ENCODE measurements around the gene ELF5. TPM values are rescaled to one million over a fixed set of nuclear protein-coding genes. Genes with fewer than 3 reads are reported as not detected.

Gene ELF5
- total and polyA plus RNA-seq, 4 donors: 0.06 to 0.37 (median 0.08) TPM; not detected in 1

- no peaks in the 10 kb centered on the region for H3K4me1 ChIP-seq (ENCODE audit: control insufficient read depth in 4 of 4, insufficient read depth in 4 of 4, low read length in 3 of 4)
- H3K27ac ChIP-seq (ENCODE audit: low read depth in 1 of 2, low read length in 2 of 2): no peak overlapping the region
- no peaks in the 10 kb centered on the region for H3K9me3 ChIP-seq (ENCODE audit: control insufficient read depth in 4 of 4, low read length in 3 of 4)
- no peak overlapping the region for H3K4me3 ChIP-seq (ENCODE audit: low read depth in 1 of 3, low read length in 3 of 3)
- TF ChIP-seq CTCF (IDR thresholded peaks at IDR 0.05; ENCODE audit: low read depth, low read length, missing input control) (no peak), RXRA (IDR thresholded peaks at IDR 0.05) (no peak), TAF1 (conservative IDR thresholded peaks at IDR 0.05) (no peak), HNF4A (conservative IDR thresholded peaks at IDR 0.05) (no peak), FOXA2 (IDR thresholded peaks at IDR 0.05) (no peak), YY1 (IDR thresholded peaks at IDR 0.05) (no peak), HNF4G (IDR thresholded peaks at IDR 0.05) (no peak), GABPA (IDR thresholded peaks at IDR 0.05 in 1 of 2, conservative IDR thresholded peaks at IDR 0.05 in 1 of 2) (no peak), SP1 (IDR thresholded peaks at IDR 0.05) (no peak), RAD21 (IDR thresholded peaks at IDR 0.05) (no peak), EGR1 (IDR thresholded peaks at IDR 0.05; ENCODE audit: low read depth in 2 of 2) (no peak), FOXA1 (IDR thresholded peaks at IDR 0.05) (no peak), JUND (IDR thresholded peaks at IDR 0.05) (no peak), NR2F2 (IDR thresholded peaks at IDR 0.05) (no peak)
- TF ChIP-seq, protein P1, sequence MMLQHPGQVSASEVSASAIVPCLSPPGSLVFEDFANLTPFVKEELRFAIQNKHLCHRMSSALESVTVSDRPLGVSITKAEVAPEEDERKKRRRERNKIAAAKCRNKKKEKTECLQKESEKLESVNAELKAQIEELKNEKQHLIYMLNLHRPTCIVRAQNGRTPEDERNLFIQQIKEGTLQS (IDR thresholded peaks at IDR 0.05): no peak
- TF ChIP-seq, protein P2, sequence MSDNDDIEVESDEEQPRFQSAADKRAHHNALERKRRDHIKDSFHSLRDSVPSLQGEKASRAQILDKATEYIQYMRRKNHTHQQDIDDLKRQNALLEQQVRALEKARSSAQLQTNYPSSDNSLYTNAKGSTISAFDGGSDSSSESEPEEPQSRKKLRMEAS (IDR thresholded peaks at IDR 0.05): no peak
- TF ChIP-seq, protein P3, sequence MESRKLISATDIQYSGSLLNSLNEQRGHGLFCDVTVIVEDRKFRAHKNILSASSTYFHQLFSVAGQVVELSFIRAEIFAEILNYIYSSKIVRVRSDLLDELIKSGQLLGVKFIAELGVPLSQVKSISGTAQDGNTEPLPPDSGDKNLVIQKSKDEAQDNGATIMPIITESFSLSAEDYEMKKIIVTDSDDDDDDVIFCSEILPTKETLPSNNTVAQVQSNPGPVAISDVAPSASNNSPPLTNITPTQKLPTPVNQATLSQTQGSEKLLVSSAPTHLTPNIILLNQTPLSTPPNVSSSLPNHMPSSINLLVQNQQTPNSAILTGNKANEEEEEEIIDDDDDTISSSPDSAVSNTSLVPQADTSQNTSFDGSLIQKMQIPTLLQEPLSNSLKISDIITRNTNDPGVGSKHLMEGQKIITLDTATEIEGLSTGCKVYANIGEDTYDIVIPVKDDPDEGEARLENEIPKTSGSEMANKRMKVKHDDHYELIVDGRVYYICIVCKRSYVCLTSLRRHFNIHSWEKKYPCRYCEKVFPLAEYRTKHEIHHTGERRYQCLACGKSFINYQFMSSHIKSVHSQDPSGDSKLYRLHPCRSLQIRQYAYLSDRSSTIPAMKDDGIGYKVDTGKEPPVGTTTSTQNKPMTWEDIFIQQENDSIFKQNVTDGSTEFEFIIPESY (IDR thresholded peaks at IDR 0.05): no peak
- TF ChIP-seq, protein P4, sequence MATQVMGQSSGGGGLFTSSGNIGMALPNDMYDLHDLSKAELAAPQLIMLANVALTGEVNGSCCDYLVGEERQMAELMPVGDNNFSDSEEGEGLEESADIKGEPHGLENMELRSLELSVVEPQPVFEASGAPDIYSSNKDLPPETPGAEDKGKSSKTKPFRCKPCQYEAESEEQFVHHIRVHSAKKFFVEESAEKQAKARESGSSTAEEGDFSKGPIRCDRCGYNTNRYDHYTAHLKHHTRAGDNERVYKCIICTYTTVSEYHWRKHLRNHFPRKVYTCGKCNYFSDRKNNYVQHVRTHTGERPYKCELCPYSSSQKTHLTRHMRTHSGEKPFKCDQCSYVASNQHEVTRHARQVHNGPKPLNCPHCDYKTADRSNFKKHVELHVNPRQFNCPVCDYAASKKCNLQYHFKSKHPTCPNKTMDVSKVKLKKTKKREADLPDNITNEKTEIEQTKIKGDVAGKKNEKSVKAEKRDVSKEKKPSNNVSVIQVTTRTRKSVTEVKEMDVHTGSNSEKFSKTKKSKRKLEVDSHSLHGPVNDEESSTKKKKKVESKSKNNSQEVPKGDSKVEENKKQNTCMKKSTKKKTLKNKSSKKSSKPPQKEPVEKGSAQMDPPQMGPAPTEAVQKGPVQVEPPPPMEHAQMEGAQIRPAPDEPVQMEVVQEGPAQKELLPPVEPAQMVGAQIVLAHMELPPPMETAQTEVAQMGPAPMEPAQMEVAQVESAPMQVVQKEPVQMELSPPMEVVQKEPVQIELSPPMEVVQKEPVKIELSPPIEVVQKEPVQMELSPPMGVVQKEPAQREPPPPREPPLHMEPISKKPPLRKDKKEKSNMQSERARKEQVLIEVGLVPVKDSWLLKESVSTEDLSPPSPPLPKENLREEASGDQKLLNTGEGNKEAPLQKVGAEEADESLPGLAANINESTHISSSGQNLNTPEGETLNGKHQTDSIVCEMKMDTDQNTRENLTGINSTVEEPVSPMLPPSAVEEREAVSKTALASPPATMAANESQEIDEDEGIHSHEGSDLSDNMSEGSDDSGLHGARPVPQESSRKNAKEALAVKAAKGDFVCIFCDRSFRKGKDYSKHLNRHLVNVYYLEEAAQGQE (IDR thresholded peaks at IDR 0.05): no peak
- DNase-seq (ENCODE audit: low spot score): no peak
- WGBS: 89% methylated on average over 7 of the region's 7 CpGs
- no peaks in the 10 kb centered on the region for H3K27me3 ChIP-seq (ENCODE audit: control insufficient read depth in 4 of 4, insufficient read depth in 4 of 4, low read length in 3 of 4)
- no peak overlapping the region for H3K9ac ChIP-seq (ENCODE audit: low read depth in 1 of 2, low read length in 2 of 2)
- no peaks in the 10 kb centered on the region for H3K36me3 ChIP-seq (ENCODE audit: control insufficient read depth in 4 of 4, insufficient read depth in 3 of 4, low read depth in 1 of 4, low read length in 3 of 4)
Observed at GRCh38 chr11:34514597-34514996, 1.0 kb upstream of the ELF5 start.
